OCI-LY3 (cell line): ENCODE data around the gene PLA2G4F.

Source experiments
- H2AFZ ChIP-seq: fragments of 200-600, 300-600 bp; shearing (Covaris generic); 2 replicates; pipeline ENCODE4 v1.6.0; 2014; ENCODE audit warnings: antibody characterized with exemption, low read depth, low read length
- H3K27ac ChIP-seq: fragments of 200-600, 300-600 bp; sonication (generic); 2 replicates; pipeline ENCODE4 v1.5.1; 2014; ENCODE audit warnings: mild to moderate bottlenecking, low read length, moderate library complexity, mixed read lengths
- H3K27me3 ChIP-seq: fragments of 200-600, 300-600 bp; sonication (generic); 2 replicates; pipeline ENCODE4 v1.6.1; 2014; ENCODE audit warnings: low read depth, low read length, mixed read lengths
- H3K36me3 ChIP-seq: fragments of 200-600, 300-600 bp; sonication (generic); replicated peaks from 2 replicates; pipeline ENCODE3; 2014; ENCODE audit warnings: low read depth, low read length, mixed read lengths
- H3K4me1 ChIP-seq: fragments of 300-600, 200-600 bp; sonication (generic); 2 replicates; pipeline ENCODE4 v1.6.1; 2014; ENCODE audit warnings: low read length, mixed read lengths
- H3K4me2 ChIP-seq: fragments of 200-600, 300-600 bp; sonication (generic); 2 replicates; pipeline ENCODE4 v1.6.1; 2014; ENCODE audit warnings: low read length, mixed read lengths
- H3K4me3 ChIP-seq: fragments of 300-600, 200-600 bp; sonication (generic); 2 replicates; pipeline ENCODE4 v1.5.1; 2014; ENCODE audit warnings: antibody characterized with exemption, mild to moderate bottlenecking, low read length, moderate library complexity
- H3K79me2 ChIP-seq: fragments of 300-600, 200-600 bp; shearing (Covaris generic); 2 replicates; pipeline ENCODE4 v1.6.1; 2014; ENCODE audit warnings: mild to moderate bottlenecking, low read length, mixed read lengths
- H3K9ac ChIP-seq: fragments of 300-600, 200-600 bp; shearing (Covaris generic); 2 replicates; pipeline ENCODE4 v1.6.0; 2014; ENCODE audit warnings: mild to moderate bottlenecking, low read length, moderate library complexity
- H3K9me3 ChIP-seq: fragments of 200-600, 300-600 bp; shearing (Covaris generic); 2 replicates; pipeline ENCODE4 v1.6.1; 2014; ENCODE audit warnings: low read length, mixed read lengths; ENCODE audit not compliant: insufficient read depth
- H4K20me1 ChIP-seq: fragments of 200-600, 300-600 bp; sonication (generic); 2 replicates; pipeline ENCODE4 v1.6.1; 2016; ENCODE audit warnings: low read length, mixed read lengths; ENCODE audit not compliant: insufficient read depth
- EZH2phosphoT487 ChIP-seq: fragments of 200-600 bp; shearing (Covaris generic); IDR thresholded peaks from 2 replicates; pipeline ENCODE4 v1.6.1; 2018; ENCODE audit warnings: antibody characterized with exemption, mixed run types, low read depth
- TF ChIP-seq, protein P1 (sequence below): fragments of 200-600, 300-600 bp; sonication (generic); IDR thresholded peaks from 2 replicates; pipeline ENCODE4 v1.5.1; 2014; ENCODE audit warnings: antibody characterized with exemption, low read length, low read depth

PLA2G4F gene

DNA sequence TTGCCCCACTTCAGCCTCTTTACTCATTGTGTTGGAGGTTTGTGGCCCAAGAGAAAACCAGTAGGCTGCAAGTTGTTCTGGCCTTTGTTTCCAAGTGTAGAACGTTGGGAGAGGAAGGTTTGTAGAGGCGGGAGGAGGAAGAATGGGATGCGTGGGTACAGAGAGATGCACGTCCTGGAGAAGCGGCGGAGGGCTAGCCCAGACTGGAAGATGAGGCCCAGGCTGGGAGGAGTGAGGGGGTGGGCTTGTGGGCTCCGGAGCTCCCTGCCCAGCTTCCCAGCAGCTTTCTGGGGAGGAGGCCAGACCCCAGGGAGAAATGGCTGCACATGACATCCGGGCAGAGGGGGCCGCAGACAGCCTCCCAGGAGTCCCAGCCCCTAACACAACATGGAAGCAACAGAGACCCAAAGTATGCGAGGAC is 5.3 kb downstream of the PLA2G4F start:
- Histone ChIP-seq H3K27ac (no peak overlapping the region), H3K9ac (no peak overlapping the region), H3K4me3 (no peak overlapping the region), H3K4me2 (no peak overlapping the region), H2AFZ (no peak overlapping the region), H3K79me2 (no peaks in the 10 kb centered on the region), H3K36me3 (no peaks in the 10 kb centered on the region), H3K9me3 (no peaks in the 10 kb centered on the region), H4K20me1 (no peaks in the 10 kb centered on the region), H3K27me3 (no peaks in the 10 kb centered on the region), H3K4me1 (no peaks in the 10 kb centered on the region)
- no peak for TF ChIP-seq EZH2phosphoT487
- TF ChIP-seq, protein P1, sequence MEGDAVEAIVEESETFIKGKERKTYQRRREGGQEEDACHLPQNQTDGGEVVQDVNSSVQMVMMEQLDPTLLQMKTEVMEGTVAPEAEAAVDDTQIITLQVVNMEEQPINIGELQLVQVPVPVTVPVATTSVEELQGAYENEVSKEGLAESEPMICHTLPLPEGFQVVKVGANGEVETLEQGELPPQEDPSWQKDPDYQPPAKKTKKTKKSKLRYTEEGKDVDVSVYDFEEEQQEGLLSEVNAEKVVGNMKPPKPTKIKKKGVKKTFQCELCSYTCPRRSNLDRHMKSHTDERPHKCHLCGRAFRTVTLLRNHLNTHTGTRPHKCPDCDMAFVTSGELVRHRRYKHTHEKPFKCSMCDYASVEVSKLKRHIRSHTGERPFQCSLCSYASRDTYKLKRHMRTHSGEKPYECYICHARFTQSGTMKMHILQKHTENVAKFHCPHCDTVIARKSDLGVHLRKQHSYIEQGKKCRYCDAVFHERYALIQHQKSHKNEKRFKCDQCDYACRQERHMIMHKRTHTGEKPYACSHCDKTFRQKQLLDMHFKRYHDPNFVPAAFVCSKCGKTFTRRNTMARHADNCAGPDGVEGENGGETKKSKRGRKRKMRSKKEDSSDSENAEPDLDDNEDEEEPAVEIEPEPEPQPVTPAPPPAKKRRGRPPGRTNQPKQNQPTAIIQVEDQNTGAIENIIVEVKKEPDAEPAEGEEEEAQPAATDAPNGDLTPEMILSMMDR = no peak

DNA sequence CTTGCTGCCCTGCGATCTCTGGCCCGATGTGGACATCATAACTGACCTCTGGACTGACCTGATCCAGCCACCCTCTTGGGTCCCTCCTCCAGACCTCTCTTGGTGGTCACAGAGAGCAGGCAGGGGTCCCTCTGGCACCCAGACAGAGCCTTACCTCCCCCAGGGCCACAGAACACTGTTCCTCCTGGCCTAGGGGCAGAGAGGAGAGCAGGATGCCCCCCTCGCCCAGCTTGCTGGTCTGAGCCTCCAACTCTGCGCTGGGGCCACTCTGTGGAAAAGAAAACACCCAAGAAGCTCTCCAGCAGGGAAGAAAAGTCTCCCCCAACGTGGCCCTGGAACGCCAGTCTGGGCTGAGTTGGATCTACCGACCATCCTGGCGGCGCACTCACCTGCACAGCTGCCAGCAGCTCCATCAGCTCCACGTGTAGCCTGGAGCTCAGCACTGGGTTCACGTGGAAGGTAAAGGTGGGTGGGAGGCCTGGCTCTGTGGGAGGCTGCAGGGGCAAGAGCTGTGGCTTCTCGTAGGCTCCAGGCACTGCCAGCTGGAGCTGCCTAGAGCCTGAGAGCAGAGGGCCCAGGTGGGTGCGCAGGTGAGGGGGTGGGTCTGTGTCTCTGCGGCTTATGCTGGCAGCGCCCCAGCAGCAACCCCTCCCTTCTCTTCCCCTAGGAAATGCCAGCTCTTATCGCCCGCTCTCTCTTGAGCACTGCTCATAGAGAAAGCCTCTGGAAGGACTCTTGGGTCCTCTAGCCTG is 6.0 kb downstream of the PLA2G4F start:
- no peaks in the 10 kb centered on the region for H3K4me1 ChIP-seq
- no peaks in the 10 kb centered on the region for H3K27me3 ChIP-seq
- no peaks in the 10 kb centered on the region for H3K79me2 ChIP-seq
- no peak for TF ChIP-seq EZH2phosphoT487
- TF ChIP-seq, protein P1 = no peak
- H3K9me3 ChIP-seq = no peaks in the 10 kb centered on the region
- no peak overlapping the region for H3K9ac ChIP-seq
- H3K36me3 ChIP-seq = no peaks in the 10 kb centered on the region
- H3K4me3 ChIP-seq = no peak overlapping the region
- no peak overlapping the region for H3K27ac ChIP-seq
- H3K4me2 ChIP-seq = no peak overlapping the region
- H2AFZ ChIP-seq = no peak overlapping the region
- no peaks in the 10 kb centered on the region for H4K20me1 ChIP-seq

DNA sequence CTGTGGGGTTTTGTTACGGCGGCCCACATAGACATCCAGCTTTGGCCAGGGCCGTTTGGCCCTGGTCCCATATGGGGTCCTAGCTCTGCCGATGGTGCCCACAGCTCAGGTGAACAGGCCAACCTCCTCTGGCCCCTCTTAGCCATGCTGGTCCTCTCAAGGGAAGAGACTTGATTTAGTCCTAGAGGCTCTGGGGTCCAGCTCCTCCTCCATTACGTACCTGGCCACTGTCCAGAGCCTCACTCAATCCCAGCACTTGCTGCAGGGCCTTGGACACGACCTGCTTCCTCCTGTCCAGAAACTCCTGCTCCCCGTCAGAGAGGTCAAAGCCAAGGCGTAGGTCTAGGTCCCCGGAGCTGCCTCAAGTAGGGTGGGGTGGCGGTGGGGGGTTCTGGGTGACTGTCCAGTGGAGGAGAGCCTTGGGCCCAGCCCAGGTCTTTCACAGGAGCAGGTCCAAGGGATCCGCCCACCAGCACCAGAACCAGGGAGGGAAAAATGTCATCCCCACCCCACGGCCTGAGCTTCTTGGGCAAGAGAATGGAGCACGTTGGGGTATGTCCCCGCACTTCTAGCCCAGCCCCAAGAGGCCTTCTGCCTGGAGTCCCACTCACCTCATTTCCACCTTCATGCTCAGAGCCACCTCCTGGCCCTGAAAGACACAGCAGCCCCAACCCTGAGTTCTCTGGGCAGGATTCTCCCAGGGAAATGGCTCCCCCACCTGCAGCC is 6.8 kb downstream of the PLA2G4F start:
- Histone ChIP-seq H3K4me2 (no peak overlapping the region), H3K79me2 (no peaks in the 10 kb centered on the region), H3K27me3 (no peaks in the 10 kb centered on the region), H3K27ac (no peak overlapping the region), H3K4me3 (no peak overlapping the region), H4K20me1 (no peaks in the 10 kb centered on the region), H3K9ac (no peak overlapping the region), H2AFZ (no peak overlapping the region), H3K36me3 (no peaks in the 10 kb centered on the region), H3K4me1 (no peaks in the 10 kb centered on the region), H3K9me3 (no peaks in the 10 kb centered on the region)
- TF ChIP-seq, protein P1 = no peak
- TF ChIP-seq EZH2phosphoT487 = no peak

DNA sequence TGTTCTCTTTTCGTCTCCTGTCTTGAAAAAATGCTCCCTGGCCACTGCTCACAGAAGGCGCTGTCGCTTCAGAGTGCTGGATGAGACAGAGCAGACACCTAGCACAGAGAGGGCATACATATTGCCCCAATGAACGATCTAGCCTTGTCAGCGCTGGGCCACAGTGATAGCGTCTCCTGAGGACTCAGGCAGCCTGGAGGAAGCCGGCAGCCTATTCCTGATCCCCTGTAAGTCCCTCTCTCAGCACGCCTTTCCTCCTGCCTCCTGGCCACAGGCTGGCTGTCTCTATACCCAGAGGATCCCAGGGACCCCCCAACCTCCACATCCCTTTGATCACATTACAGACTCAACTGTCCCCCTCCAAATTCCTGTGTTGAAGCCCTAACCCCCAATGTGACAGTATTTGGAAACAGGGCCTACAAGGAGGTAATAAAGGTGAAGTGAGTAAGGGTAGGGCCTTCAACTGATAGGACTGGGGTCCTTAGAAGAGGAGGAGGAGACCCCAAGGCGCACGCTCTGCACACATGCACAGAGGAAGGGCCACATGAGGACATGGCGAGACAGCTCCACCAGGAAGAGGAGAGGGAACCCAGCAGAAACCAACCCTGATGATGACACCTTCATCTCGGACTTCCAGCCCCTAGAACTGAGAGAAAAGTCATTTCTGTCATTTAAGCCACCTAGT is 7.5 kb downstream of the PLA2G4F start:
- H4K20me1 ChIP-seq = no peaks in the 10 kb centered on the region
- H3K9ac ChIP-seq = no peak overlapping the region

More for the DNA sequence above, 7.5 kb downstream of the PLA2G4F start:
- Histone ChIP-seq H3K4me2 (no peak overlapping the region), H3K4me1 (no peaks in the 10 kb centered on the region), H3K9me3 (no peaks in the 10 kb centered on the region), H3K4me3 (no peak overlapping the region), H3K79me2 (no peaks in the 10 kb centered on the region), H3K27me3 (no peaks in the 10 kb centered on the region), H2AFZ (no peak overlapping the region), H3K27ac (no peak overlapping the region), H3K36me3 (no peaks in the 10 kb centered on the region)
- TF ChIP-seq EZH2phosphoT487 = no peak
- TF ChIP-seq, protein P1 = no peak
